GM18508 (cell line): Measurements from ENCODE around the gene A2M.

Experiments used
- ATAC-seq: cut with Tn5 transposase; IDR thresholded peaks from one replicate; pipeline ENCODE4 v1.9.1; 2021; ENCODE audit warnings: moderate number of reproducible peaks; ENCODE audit not compliant: insufficient read depth, unreplicated experiment

Gene A2M

DNA sequence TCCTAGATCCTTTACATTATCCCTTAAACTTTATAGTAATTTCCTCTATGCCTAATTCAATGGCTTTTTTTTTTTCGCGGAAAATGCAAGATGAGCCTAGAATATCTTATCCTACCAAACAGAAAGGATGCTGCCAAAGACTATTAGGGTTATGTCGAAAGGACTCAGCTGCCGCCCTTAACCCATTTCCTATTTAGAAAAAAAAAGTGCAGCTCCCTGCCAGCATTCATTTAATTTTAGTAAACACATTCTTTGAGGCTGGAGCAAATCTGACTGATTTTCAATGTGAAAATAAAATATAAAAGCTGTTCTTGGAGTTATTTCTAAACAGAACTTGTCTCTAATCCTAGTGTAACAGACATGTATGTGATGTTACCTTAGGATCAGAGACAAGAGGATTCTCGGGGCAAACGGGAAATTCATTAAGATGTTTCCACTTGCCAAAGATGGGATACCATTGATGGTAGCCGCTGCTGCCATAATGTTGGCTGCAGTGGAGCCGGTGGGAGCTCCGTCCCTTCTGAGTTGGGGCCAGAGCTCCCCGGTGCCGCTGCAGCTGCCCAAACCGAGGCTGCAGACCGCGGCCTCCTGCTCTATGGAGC is 8.2 kb upstream of the A2M start:
- ATAC-seq = no peak

DNA sequence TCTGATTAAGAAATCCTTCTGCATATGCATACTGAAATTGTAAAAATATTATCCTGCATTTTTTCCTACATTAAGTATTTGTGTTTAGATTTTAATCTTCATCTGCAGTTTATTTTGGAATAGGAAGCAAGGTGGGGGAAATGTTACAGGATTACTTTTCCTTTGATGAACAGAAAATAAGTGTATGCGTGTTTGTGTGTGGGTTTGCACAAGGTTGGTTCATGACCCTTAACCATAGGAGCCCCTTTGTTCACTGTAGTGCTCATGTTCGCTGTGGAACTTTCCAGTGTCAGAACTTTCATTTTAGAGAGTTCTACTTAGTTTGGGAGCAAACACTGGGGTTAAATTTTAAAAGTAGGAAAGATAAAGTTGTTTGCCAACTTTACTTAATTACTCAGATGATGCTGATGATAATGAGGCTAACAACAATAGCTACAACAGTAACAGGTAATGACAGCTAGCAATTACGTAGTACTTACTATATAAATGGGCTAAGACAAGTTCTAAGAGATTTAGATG is 6.4 kb upstream of the A2M start:
- no peak for ATAC-seq

GRCh38 chr12:9120487-9121184 is 4.9 kb upstream of the A2M start:
- ATAC-seq = no peak

GRCh38 chr12:9118158-9118557 is 2.4 kb upstream of the A2M start:
- ATAC-seq = no peak

DNA sequence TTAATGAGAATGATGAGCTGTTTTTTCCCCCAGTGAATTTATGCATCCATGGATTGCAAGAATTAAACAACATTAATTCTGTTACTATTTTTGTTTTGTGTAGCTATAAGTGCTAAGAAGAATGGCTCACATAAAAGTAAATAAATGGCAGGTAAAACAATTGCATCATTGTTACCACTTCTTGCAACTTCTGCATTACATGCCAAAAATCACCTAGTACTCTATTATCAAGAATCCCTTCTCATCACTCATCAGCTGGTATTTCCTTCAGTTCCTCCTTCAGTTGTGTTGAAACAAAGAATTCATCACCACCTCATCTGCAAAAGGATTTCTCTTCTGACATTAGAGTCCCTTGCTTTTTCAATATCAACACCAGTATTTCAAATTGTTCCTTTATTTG is 773 bp downstream of the A2M start:
- ATAC-seq = no peak

DNA sequence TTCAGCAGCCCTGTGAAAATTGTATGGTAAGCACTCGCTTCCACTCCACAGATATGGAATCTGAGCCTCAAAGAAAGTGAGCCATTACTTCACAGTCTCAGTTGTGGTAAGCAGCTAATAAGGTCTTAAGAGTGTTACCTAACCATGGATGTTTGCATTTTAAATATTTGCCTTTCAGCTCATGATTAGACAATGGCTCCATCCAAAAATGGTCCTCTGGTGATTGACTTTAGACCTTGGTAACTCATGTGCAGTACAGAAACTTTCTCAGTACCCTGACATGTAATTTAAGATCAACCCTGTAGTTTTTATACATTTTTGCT is 1.8 kb downstream of the A2M start:
- ATAC-seq = no peak

DNA sequence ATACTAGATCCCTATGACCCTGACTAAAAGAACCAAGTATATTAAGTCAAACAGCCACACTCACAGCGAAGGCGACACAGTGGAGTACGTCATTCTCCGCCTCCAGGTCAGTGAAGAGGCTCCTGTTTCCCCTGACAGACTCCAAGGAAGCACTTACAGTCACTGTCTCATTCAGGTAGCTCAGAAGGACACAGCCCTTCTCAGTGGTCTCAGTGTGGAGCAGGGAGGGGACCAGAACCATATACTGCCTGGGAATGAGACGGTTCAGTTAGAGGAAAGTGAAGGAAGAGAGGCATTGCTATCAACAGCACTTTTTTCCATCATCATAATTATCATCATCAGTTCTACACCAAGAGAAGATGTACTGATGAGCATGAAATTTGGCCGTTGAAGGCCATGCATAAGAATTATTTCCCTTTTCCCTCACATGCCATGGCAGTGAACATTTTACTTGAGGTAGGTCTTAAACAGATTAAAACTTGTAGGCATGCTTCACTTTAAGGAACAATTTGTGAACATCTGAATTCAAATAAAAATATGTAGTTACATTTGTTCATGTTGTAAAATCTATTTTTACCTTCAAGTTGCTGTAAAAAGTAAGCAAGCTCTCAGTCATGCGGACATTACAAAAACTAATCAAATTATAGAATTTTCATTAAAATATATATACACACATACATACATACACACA is 2.3 kb downstream of the A2M start:
- no peak for ATAC-seq

DNA sequence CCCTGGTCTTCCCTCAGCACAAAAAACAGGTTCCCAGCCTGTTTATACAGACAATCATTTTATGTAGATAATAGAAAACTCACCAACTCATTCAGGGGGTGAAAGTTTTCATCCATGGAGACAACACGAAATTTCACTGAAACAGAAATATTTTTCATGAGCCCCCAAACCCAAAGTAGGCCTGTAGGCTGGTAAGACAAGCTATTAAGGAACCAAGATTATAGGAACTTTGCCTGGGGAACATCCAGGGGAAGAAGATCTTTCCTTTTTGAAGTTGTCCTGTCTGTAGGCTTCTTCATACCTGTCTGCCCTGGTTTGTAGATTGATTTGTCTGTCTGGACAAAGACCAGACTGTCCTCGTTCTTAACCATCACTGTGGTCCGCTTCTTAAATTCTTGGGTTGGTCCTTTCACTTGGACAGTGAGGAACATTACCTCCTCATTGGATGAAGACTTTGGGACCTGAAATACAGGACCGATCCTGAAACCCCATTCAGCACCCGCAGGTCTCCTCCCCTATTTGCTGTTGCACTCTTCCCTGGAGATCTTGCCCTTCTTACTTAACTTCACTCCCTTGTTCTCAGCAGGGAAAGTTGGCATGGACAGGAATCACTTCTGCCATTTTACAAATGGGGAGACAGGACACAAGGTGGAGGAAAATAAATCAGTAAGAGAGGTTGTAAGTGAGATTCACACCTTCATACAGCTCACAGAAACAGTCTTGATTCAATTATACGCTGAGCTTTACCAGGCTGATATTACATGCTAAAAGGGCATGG is 3.5 kb downstream of the A2M start:
- ATAC-seq = no peak

DNA sequence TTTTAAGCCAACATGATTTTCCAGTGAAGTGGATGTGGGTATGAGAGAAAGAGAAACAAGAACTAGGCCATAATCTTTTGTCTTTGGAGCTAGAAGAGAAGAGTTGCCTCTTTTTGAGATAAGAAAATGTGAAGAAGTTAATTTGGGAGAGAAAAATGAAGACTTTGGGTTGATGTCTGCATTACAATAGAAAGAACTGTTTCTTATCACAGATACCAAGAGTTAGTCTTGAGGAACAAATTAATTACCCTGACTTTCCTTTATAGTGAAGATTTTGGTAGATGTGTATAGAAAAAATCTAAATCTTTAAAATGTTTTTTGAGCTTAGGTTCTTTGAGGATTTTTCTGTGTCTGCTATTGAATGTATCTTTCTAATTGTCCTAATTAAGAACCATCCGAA is 4.2 kb downstream of the A2M start:
- ATAC-seq = no peak

GRCh38 chr12:9109737-9110491 is 5.8 kb downstream of the A2M start:
- no peak for ATAC-seq

- no peak for ATAC-seq
Measured at GRCh38 chr12:9109213-9109522, 6.6 kb downstream of the A2M start.

DNA sequence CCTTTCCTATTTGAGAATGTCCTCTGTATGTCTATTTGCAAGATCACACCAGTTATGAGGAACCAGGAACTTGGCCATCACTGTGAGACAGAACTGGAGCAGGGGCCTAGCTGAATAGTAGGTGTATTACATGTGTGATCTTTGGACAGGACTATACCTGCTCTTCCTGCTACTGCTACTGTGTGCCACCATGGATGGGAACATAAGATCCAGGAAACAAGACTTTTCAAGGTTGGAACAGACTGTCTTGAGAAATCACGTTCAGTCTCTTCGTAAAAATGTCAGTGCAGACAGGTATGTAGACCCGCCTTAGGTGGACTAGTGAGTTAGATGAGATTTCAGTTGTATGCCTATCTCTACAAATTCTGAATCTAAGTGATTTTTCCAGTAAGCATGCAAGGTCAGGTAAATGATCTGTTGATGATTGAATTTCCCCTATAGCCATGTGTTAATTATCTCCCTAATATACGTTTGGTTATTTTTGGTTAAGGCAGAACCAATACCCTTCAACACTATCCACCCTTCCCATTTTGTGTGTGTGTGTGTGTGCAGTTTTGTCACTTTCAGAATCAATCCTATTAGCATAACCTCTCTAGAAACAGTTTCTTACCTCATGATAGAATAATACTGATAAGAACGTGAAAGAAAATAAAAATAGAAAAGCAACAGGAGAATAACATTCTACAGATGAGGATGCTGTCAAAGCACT is 7.1 kb downstream of the A2M start:
- ATAC-seq = no peak

DNA sequence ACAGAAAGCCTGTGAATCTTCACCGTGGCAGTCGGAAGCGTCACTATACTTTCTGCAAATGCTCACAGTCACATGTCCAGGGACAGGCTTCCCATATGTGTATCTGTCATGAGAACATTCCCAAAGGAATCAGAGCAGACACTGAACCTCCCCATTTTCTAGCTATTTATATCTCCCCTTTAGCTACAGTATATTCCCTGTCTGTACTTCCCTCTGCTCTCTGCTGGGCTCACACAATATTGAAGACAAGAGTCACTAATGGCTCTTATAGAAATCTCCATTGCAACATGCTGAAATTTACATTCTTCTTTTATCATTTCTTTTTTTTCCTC is 8.2 kb downstream of the A2M start:
- ATAC-seq = no peak

- no peak for ATAC-seq
Measured at GRCh38 chr12:9106610-9107541, 8.8 kb downstream of the A2M start.

DNA sequence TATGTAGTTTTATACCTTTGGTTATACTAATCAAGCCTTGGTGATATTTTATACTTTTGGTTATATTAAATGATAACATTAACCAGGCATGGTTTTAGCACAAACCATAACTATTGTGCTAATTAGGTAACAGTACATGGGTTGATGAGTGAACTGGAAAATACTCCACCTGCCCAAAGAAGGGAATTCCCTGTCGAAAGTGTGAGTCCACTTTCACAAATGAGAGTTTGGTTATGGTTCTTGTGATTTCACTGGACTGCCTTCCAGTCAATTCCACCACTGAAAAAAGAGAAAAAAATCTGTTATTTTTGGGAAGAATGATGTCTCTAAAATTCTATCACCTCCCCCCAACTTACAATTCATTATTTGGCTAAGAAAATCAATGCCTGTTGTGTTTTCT is 9.7 kb downstream of the A2M start:
- ATAC-seq = no peak

- ATAC-seq = no peak
Measured at GRCh38 chr12:9104767-9105423, 10.8 kb downstream of the A2M start.

GRCh38 chr12:9104087-9104486 is 11.6 kb downstream of the A2M start:
- ATAC-seq = no peak

DNA sequence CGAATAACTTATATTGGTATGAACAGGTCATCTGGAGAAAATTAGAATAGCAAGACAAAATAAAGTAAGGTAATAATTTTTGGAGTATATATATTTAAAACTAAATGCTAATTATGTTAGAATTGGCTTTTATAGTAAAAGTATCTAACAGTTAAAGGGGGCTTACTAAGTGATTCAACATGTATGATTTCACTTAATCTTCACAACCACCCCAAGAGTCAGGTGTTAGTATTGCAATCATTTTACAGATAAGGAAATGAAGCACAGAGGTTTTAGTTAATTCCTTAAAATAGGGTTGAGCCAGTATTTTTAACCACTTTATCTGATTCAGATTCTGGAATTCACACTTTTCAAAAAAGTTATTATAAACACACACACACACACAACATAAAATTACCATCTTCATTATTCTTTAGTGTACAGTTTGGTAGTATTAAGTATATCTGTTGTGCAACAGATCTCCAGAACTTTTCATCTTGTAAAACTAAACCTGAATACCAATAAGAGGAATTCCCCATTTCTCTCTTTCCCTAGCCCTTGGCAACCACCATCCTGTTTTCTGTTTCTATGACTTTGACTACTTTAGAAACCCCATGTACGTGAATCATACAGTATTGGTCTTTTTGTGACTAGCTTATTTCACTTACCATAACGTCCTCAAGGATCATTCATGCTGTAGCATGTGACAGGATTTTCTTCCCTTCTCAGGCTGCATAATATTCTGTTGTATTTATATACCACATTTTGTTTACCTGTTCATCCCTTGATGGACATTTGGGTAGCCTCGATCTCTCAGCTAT is 12.5 kb downstream of the A2M start:
- ATAC-seq = no peak
